ENCODE results near the gene TUBA4B.
"Not testable (repeated sequence)": the region's sequence is repeated elsewhere in the genome, so short reads cannot be mapped to it uniquely, and the experiment has no call there.

The TUBA4B gene

DNA sequence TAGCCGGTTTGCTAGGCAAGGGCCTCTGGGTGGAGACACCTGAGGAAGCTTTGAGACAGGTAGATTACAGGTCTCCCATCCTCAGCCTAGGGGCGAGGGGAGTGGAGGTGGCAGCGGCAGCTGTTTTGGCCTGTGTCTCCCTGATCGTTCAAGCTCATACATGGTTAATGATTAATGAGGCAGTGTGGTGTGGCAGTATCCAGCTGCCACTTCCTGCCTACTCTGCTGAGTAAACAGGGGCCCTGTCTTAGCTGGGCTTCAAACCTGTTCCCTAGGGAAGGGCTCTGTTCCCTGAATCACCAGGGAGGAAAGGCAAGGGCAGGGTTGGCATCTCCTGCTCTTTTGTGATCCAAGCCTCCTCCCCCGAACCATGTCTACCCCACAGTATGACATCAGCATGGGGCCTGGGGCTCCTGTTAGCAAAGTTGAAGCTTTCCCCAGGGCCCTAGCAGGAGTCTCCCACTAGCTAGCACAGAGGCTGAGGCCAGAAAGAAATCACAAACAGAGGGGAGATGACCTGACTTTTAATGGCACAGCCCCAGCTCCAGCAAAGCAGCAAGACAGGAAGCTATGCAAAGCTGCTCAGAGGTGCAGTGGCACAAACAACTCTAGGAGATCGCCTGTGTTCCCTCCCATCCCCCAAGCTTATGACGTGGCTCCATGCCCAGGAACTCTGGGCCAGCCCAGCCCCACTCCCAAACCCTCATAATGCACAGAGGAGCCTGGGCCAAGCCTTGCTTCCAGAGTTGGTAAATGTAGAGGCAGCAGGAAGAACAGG lies 3.7 kb upstream of the TUBA4B start:
- DNase-seq, result peak; percentile 69

GRCh38 chr2:219250049-219250781 lies 2.8 kb upstream of the TUBA4B start:
- DNase-seq, result no peak

- DNase-seq, result no peak
Observed at GRCh38 chr2:219251656-219252055, 1.4 kb upstream of the TUBA4B start.

- no peak for DNase-seq
Observed at GRCh38 chr2:219252084-219252483, 959 bp upstream of the TUBA4B start.

GRCh38 chr2:219252570-219252899 lies 508 bp upstream of the TUBA4B start:
- DNase-seq, result no peak

DNA sequence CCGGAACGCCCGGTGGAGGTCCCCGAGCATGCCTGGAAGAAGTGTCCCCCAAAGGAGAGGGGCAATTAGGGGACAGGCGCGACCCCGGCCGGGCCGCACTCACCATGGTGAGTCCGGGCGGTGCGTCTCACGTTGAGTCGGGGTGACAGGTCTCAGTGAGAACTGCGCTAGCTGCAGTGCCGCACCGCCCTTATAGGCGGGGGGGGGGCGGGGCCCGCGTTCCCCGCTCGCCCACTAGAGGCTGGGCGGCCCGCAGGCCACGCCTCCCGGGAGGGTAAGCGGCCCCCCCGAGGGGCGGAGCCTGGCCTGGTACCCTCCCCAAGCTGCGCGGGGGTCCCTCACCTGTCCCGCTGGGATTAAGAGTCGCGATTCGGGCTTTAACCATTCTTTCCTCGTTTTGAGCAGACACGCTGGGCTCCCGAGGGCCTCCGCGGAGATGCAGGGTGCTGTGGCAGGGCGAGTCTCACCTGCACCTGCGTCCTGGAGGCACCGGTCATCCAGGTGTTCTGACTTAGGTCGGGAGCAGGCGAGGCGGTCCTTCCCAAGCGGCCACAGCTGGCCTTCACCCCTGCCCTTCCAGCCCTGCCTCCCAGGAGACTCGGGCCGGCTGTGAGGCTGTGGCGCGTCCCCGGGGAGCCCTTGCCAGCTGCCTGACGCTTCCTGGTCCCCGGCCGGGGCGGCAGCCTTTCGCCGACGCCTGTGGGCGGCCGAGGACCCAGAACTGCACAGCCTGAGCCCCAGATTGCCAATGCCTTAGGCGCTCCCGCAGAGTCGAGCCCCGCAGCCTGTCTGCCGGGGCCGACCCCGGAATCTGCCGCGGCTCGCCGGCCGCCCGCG lies 928 bp downstream of the TUBA4B start, which contains the start of gene TUBA4A:
TUBA4A (minus strand) TSS at position 166 of the 837 bp plus-strand sequence; CDS start at position 106, 60 bp downstream.
- DNase-seq, result peak; percentile 85

- DNase-seq, result peak; percentile 68
Observed at GRCh38 chr2:219254590-219255201, 1.7 kb downstream of the TUBA4B start.

DNA sequence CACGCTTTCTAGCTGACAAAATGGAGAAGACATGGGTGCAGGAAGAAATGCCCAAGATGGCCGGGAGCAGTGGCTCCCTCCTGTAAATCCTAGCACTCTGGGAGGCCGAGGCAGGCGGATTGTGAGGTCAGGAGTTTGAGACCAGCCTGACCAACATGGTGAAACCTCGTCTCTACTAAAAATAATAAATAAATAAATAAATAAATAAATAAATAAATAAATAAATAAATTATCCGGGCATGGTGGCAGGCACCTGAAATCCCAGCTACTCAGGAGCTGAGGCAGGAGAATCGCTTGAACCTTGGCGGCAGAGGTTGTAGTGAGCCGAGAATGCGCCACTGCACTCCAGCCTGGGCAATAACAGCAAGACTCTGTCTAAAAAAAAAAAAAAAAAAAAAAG lies 5.9 kb downstream of the TUBA4B start:
- DNase-seq, result not testable (repeated sequence)

DNA sequence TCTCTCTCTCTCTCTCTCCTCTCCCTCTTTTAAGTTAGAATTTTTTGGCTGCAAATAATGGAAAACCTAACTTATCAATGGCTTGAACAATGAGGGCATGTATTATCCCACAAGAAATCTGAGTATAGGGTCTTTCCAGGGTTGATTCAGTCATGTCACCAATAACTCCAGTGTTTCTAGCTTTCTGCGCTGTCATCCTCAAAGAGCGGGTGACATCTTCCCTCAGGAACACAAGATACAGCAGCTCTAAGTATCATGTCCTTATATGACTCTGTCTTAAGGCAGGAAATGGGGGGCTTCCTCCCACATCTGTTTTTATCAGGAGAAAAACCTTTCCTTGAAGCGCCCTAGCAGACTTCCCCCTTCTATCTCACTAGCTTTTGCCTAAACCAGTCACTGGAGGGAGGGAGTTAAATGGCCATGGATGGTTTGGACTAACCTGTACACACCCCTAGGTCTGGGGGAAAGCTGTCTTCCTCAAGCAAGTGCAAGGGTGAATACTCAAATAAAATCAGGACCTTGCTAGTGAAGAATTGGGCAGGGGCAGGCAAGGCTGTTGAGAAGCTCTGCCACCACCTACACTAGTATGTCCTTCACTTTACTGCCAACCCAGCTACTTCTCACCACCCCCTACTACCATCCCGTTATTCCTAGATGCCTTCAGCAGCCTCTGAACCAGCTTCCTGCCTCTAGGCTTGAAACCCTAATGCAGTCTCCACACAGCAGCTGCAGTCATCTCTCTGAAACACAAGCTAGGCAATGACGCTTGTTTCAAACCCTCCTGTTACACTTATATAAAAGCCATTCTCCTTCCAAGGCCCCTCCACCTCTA lies 8.2 kb downstream of the TUBA4B start:
- DNase-seq, result peak; percentile 36

- no peak for DNase-seq
Observed at GRCh38 chr2:219266232-219266631, 13.2 kb downstream of the TUBA4B start.

DNA sequence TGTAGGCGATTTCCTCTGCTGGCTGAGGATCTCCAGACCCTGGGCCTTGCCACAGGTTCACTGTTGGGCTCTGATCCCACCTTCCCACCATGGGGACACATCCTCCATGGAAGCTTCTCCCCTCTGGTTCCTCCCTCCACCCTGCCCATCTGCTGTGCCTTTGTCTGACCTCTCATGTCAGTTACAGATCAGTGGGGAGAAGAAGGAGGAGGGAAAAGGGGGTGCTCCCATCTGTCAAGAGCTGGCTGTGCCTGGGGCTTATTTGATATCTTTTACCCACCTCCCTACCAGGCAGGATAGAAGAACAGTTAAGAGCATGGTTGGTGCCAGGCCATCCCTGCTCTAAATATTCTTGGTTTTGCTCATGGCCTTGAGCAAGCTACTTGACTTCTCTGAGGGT lies 13.8 kb downstream of the TUBA4B start:
- DNase-seq, result no peak

DNA sequence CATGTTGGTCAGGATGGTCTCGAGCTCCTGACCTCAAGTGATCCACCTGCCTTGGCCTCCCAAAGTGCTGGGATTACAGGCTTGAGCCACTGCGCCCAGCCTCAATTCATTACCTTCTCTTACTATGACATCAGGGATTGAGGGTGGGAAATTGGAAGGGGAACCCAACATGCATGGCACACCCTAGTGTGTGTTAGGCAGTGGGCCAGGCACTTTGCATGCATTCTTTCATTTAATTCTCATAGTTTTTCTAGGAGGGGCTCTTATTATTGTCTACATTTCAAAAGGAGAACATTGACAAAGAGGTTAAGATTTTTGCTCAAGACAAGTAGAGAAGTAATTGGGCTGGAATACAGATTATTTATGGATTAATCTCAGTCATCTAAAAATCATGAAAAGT lies 15.3 kb downstream of the TUBA4B start:
- no peak for DNase-seq

GRCh38 chr2:219269362-219270054 lies 16.5 kb downstream of the TUBA4B start:
- no peak for DNase-seq

GRCh38 chr2:219270055-219270372 lies 17.0 kb downstream of the TUBA4B start:
- no peak for DNase-seq

DNA sequence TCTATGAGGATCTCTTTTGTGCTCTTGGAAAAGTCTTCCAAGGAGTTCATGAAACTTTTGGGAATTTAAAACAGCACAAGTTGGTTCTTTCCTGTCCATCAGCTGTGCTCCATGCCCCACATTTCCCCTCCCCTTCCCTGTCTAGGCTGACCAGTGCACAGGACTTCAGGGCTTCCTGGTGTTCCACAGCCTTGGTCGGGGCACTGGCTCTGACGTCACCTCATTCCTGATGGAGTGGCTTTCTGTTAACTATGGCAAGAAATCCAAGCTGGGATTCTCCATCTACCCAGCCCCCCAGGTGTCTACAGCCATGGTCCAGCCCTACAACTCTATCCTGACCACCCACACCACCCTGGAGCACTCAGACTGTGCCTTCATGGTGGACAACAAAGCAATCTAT lies 18.0 kb downstream of the TUBA4B start:
- no peak for DNase-seq

- no peak for DNase-seq
Observed at GRCh38 chr2:219272356-219272755, 19.3 kb downstream of the TUBA4B start.

DNA sequence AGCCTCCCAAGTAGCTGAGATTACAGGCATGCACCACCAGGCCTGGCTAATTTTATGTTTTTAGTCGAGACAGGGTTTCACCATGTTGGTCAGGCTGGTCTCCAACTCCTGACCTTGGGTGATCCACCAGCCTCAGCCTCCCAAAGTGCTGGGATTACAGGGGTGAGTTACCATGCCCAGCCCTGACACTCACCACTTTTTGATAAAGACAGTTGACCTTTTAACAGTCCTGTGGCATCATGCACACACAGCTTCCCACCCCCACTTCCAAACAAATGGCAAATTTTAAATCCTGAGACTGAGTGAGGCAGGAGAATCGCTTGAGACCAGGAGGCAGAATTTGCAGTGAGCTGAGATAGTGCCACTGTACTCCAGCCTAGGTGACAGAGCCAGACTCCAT lies 20.0 kb downstream of the TUBA4B start:
- no peak for DNase-seq

DNA sequence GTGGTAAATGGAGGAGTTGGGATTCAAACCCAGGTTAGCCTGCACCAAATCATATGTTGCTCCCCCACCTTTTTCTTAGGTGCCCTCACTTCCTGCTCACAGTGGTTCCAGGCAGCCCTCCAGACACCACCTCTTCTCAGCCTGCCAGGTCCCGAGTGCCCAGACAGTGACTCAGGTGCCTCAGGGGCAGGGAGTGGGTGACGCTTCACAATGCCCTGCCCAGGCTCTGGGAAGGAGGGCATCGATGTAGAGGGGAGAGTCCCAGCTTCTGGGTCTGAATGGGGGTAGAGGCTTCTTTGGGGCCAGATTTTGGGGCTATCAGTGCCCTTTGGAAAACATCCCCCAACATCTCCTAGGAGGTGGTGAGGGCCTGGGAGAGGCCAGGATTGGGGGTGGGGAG lies 20.9 kb downstream of the TUBA4B start:
- DNase-seq, result no peak

DNA sequence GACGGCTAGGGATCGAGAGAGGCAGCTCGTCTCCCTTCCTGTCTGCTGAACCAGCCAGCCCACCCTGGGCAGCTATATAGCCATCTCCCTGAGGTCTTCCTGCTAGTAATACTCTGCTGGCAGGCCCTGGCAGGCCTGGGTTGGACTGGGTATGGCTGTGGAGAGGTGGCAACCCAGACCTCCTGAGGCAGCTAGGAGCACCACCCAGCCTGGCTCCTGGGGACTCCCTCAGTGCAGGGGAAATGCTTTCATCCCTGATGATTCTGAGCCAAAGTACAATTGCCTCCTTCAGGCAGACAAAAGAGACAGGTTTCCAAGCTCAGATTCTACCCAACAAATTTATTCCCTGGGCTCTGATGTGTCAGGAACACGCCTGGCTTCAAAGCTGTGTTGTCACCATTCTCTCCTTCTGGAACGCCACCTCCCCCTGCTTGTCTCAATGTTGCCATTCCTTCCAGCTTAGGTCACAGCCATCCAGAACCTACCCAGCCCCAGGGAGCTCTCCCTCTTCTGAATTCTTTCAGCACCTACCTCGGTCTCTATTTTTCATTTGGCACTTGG lies 21.4 kb downstream of the TUBA4B start:
- DNase-seq, result no peak

DNA sequence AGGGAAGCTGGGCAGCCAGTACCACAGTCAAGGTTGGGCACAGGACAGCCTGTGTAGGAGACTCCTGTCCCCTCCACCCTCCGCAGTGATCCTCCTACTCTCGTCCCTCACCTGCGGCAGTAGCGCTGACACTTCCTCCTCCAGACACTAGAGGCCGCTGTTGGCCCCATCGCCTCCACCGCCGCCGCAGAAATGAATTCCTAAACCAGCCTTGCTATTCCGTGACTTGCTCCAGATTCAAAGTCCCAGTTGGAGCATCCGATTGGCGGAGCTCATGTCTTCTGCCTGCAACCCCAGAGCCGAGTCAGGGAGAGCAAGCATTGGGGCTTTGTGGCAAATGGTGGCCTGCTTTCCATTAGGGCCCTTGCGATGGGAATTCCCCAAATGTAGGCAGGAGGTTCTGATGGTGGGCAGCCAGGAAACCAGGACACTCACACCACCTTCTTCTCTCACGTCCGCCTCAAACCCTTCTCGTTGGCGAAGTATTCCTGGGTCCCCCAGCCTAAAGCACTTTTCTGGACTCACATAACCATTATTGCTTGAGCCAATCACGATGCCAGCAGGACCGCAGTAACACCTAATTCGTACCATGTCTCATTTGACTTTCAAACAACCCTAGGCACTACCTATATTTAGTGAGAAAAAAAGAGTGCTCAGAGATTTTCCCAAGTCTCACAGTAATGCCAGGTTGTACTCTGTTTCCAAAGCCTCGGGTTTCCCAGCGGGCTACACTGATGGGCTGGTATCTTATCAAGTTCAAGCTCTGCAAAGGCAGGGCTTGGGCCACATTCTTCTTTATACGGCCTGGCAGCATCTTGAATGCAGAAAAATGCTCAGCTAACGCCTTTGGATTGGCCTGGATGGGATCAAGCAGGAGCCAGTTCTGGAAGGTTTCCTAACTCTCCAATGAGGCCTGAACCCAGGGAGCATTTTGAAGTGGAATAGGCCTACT lies 24.9 kb downstream of the TUBA4B start:
- peak; percentile 89 for DNase-seq
